Measurements from ENCODE around the gene ZFY. TPM values are rescaled to one million over a fixed set of nuclear protein-coding genes. Genes with fewer than 3 reads are reported as not detected.

Gene ZFY
- total RNA-seq, 1 experiment from 2014 or later, result 0.18 TPM

DNA sequence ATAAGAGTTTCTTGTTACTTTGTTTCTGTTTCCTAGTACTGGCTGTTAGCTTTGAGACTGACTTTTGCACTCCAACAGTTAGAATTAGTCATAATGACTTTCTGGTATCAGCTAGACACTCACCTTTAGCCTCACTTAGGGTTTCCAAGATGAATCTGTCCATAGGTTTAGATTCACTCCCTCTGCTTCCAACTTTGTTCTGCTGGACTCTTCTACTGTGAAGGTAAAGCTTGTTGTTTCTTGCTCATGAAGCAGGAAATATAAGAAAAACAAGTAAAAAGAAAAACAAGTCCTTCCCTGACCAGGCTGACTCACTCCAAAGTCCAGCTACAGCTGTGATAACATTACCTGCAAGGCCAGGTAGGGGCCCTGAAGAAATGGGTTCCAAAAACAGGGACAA lies 67.0 kb downstream of the ZFY start:
- H3K4me3 ChIP-seq (ENCODE audit: low read depth in 2 of 2, low read length in 2 of 2), result no peak overlapping the region
- ATAC-seq, result no peak

DNA sequence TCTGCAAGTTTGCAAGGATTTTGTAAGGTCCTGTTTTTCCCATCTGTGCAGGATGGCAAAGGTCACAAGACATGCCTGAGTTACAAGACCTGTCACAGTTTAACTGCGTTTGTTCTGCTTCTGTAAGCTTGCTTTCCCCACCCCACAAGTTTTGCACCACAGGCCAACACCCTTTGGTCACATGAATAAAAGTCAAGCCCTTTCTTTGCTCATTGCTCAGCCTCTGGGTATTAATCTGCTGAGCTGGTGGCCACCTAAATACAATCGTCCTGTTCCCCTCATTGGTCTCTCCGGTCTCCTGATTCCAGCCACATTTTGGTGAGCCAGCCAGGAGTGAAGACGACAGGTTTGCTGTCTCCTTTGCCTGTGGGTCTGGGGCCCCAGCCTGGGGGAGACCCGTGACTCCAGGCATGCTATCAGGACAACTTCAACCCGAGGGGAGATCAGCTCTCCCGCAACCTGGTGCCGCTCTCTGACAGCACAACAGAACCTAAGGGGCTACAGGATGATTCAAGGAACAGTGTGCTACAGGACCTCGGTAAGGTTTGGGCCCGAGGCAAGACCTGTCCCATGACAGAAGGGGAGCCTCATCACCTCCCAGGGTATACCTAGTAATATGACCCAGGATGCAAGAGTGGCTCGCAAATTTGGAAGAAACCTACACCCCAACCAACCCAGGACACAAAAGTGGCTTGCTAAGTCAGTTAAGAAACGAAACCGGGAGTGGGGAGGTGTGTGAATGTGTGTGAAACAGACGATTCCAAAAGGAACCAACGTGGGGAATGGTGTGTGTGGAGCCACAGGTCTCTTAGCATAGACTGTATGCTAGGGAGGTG lies 67.7 kb downstream of the ZFY start:
- in situ Hi-C loops (cut with HindIII; ENCODE audit: low pct_unique_long_range_greater_than_20kb, low sequenced_read_pairs) (no loop called here), intact Hi-C loops (cut with micrococcal nuclease; ENCODE audit: unreplicated experiment) (no loop called here)
- ATAC-seq, result no peak
- no peaks in the 10 kb centered on the region for H3K27me3 ChIP-seq (ENCODE audit: control insufficient read depth, insufficient read depth, low read length)
- no TSS peak for BruUV-seq (replicated peaks)
- CTCF ChIA-PET, result no interaction called here
- no peak for DNase-seq (ENCODE audit: low read depth, low spot score)
- POLR2A ChIA-PET, result no interaction called here
- no peak overlapping the region for H3K27ac ChIP-seq (ENCODE audit: low read length)
- TF ChIP-seq, protein P1, sequence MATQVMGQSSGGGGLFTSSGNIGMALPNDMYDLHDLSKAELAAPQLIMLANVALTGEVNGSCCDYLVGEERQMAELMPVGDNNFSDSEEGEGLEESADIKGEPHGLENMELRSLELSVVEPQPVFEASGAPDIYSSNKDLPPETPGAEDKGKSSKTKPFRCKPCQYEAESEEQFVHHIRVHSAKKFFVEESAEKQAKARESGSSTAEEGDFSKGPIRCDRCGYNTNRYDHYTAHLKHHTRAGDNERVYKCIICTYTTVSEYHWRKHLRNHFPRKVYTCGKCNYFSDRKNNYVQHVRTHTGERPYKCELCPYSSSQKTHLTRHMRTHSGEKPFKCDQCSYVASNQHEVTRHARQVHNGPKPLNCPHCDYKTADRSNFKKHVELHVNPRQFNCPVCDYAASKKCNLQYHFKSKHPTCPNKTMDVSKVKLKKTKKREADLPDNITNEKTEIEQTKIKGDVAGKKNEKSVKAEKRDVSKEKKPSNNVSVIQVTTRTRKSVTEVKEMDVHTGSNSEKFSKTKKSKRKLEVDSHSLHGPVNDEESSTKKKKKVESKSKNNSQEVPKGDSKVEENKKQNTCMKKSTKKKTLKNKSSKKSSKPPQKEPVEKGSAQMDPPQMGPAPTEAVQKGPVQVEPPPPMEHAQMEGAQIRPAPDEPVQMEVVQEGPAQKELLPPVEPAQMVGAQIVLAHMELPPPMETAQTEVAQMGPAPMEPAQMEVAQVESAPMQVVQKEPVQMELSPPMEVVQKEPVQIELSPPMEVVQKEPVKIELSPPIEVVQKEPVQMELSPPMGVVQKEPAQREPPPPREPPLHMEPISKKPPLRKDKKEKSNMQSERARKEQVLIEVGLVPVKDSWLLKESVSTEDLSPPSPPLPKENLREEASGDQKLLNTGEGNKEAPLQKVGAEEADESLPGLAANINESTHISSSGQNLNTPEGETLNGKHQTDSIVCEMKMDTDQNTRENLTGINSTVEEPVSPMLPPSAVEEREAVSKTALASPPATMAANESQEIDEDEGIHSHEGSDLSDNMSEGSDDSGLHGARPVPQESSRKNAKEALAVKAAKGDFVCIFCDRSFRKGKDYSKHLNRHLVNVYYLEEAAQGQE (IDR thresholded peaks at IDR 0.05; ENCODE audit: insufficient read depth in 1 of 2, low read depth in 2 of 2, low read length in 1 of 2), result no peak
- no peaks in the 10 kb centered on the region for H3K9me3 ChIP-seq (ENCODE audit: control insufficient read depth, insufficient read depth, low read depth, low read length)
- H3K36me3 ChIP-seq (ENCODE audit: control insufficient read depth, insufficient read depth, low read length), result no peaks in the 10 kb centered on the region
- no peaks in the 10 kb centered on the region for H3K4me1 ChIP-seq (ENCODE audit: control insufficient read depth, insufficient read depth, low read length)
- H3K4me3 ChIP-seq (ENCODE audit: low read depth in 2 of 2, low read length in 2 of 2), result no peak overlapping the region

More for the DNA sequence above, 67.0 kb downstream of the ZFY start:
- ChIA-PET POLR2A (no interaction called here), CTCF (no interaction called here)
- no peaks in the 10 kb centered on the region for H3K27me3 ChIP-seq (ENCODE audit: control insufficient read depth, insufficient read depth, low read length)
- in situ Hi-C loops (cut with HindIII; ENCODE audit: low pct_unique_long_range_greater_than_20kb, low sequenced_read_pairs) (no loop called here), intact Hi-C loops (cut with micrococcal nuclease; ENCODE audit: unreplicated experiment) (no loop called here)
- no peaks in the 10 kb centered on the region for H3K9me3 ChIP-seq (ENCODE audit: control insufficient read depth, insufficient read depth, low read depth, low read length)
- no peaks in the 10 kb centered on the region for H3K36me3 ChIP-seq (ENCODE audit: control insufficient read depth, insufficient read depth, low read length)
- no peak for DNase-seq (ENCODE audit: low read depth, low spot score)
- no peaks in the 10 kb centered on the region for H3K4me1 ChIP-seq (ENCODE audit: control insufficient read depth, insufficient read depth, low read length)
- TF ChIP-seq, protein P1 (IDR thresholded peaks at IDR 0.05; ENCODE audit: insufficient read depth in 1 of 2, low read depth in 2 of 2, low read length in 1 of 2), result no peak
- TF ChIP-seq POLR2AphosphoS5 (IDR thresholded peaks at IDR 0.05; ENCODE audit: low read depth, low read length) (no peak), SIN3A (IDR thresholded peaks at IDR 0.05; ENCODE audit: borderline replicate concordance, insufficient read depth, low read depth, low read length) (no peak), TCF7L2 (IDR thresholded peaks at IDR 0.05; ENCODE audit: low read depth, low read length) (no peak)
- TF ChIP-seq, protein P2, sequence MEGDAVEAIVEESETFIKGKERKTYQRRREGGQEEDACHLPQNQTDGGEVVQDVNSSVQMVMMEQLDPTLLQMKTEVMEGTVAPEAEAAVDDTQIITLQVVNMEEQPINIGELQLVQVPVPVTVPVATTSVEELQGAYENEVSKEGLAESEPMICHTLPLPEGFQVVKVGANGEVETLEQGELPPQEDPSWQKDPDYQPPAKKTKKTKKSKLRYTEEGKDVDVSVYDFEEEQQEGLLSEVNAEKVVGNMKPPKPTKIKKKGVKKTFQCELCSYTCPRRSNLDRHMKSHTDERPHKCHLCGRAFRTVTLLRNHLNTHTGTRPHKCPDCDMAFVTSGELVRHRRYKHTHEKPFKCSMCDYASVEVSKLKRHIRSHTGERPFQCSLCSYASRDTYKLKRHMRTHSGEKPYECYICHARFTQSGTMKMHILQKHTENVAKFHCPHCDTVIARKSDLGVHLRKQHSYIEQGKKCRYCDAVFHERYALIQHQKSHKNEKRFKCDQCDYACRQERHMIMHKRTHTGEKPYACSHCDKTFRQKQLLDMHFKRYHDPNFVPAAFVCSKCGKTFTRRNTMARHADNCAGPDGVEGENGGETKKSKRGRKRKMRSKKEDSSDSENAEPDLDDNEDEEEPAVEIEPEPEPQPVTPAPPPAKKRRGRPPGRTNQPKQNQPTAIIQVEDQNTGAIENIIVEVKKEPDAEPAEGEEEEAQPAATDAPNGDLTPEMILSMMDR (IDR thresholded peaks at IDR 0.05), result no peak
- no TSS peak for BruUV-seq (replicated peaks)
- H3K27ac ChIP-seq (ENCODE audit: low read length), result no peak overlapping the region

Data from Panc1 (cell line).